Muscle of leg (tissue), 11 donors: ENCODE data around the gene KLHDC9. TPM values are rescaled to one million over a fixed set of nuclear protein-coding genes. Genes with fewer than 3 reads are reported as not detected.

Experiments used
- DNase-seq: peaks from one replicate; pipeline ENCODE4 v3.0.0; 2013
- H3K27ac ChIP-seq: one replicate; pipeline ENCODE4 v1.5.1; 2013; ENCODE audit warnings: mild to moderate bottlenecking, low read length, control low read depth
- H3K27me3 ChIP-seq: one replicate; pipeline ENCODE4 v1.6.1; 2013; ENCODE audit warnings: low read length; ENCODE audit not compliant: control insufficient read depth, insufficient read depth
- H3K36me3 ChIP-seq: one replicate; pipeline ENCODE4 v1.6.1; 2013; ENCODE audit warnings: low read length; ENCODE audit not compliant: control insufficient read depth, insufficient read depth
- H3K4me1 ChIP-seq: one replicate; pipeline ENCODE4 v1.6.1; 2013; ENCODE audit warnings: low read length; ENCODE audit not compliant: control insufficient read depth, insufficient read depth
- H3K4me3 ChIP-seq: one replicate; pipeline ENCODE4 v1.5.1; 2013; ENCODE audit warnings: low read length, control low read depth
- H3K9me3 ChIP-seq: replicated peaks from 2 replicates; pipeline ENCODE4 v1.6.1; 2013; ENCODE audit warnings: low read depth, low read length; ENCODE audit not compliant: control insufficient read depth
- WGBS: methylation state at CpG from one replicate; pipeline ENCODE4 v1.1.5; 2013; ENCODE audit warnings: missing lambda C conversion rate; ENCODE audit not compliant: insufficient coverage; 5-methylcytosine and 5-hydroxymethylcytosine counted together
- polyA plus RNA-seq, 8 donors: library from polyadenylated mRNA; unstranded; fragments of 120-200 nt; gene quantifications; one replicate each; pipeline versions ENCODE4 v1.2.1 to v1.2.3, GENCODE V29; 2013; ENCODE audit warnings: inconsistent platforms in 1 of 8, low replicate concordance in 1 of 8; ENCODE audit not compliant: insufficient read length in 8 of 8, insufficient read depth in 1 of 8
- total RNA-seq: library from RNA; stranded (reverse); fragments of 120-200 nt; gene quantifications from one replicate; pipeline ENCODE4 v1.2.4, GENCODE V29; 2013

KLHDC9 gene
- total and polyA plus RNA-seq, 9 donors = 0.23 to 1.5 (median 0.65) TPM

DNA sequence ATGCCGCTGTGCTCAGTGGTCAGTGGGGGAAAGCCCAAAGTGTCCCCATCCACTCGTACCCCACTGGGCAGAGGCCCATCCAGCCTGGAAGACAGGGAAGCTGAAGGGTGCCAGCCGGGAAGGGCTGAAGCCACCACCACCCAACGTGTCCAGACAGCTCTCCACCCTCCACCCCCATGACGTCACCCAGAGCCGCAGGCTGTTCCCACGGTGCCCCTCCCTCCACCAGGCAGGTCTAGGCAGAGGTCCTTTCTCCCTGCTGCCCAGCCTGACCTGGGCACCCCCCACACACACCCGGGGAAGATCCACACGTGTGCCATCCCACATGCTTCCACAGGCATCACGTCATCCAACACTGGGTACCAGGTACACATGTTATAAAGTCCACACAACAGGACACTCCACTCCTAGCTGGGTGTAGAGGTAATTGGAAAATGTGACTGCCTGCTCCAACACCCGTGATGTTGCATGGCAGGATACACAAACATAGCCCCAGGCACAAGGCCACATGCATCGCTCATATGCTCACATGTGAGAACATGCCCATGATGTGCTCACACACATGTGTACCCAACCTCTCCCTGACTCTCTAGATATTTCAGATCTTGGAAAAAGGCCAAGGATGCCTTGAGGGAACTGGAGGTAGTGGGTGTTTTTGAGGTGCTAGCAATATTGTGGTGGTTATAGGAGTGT lies 23.3 kb upstream of the KLHDC9 start:
- no peaks in the 10 kb centered on the region for H3K4me1 ChIP-seq
- no peak for DNase-seq
- 70% methylated on average over 7 of the region's 12 CpGs for whole genome bisulfite sequencing

DNA sequence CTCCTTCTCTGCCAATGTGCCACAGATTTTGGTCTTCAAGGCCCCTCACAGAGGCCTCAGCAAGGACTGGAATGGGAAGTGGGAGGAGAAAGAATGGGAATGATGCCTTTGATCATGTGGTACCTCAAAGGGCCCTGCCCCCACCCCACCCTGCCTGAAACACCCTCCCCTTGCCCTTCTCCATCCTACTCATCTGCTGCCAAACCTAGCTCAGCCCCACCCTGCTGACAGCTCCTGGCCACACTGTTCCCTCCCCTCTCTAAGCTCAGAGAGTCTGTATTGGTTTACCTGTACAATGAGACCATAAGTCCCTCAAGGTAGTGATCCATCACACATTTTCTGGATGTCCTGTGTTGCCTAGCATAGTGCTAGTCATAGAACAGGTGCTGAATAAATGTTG lies 21.8 kb upstream of the KLHDC9 start:
- Histone ChIP-seq H3K27me3 (peaks cover 14% of the 10 kb centered on the region), H3K9me3 (no peaks in the 10 kb centered on the region), H3K4me3 (no peak overlapping the region), H3K4me1 (no peaks in the 10 kb centered on the region), H3K36me3 (no peaks in the 10 kb centered on the region), H3K27ac (no peak overlapping the region)
- DNase-seq = no peak

More for the DNA sequence above, 23.3 kb upstream of the KLHDC9 start:
- Histone ChIP-seq H3K36me3 (no peaks in the 10 kb centered on the region), H3K27me3 (peaks cover 10% of the 10 kb centered on the region), H3K4me3 (no peak overlapping the region), H3K27ac (no peak overlapping the region), H3K9me3 (no peaks in the 10 kb centered on the region)

DNA sequence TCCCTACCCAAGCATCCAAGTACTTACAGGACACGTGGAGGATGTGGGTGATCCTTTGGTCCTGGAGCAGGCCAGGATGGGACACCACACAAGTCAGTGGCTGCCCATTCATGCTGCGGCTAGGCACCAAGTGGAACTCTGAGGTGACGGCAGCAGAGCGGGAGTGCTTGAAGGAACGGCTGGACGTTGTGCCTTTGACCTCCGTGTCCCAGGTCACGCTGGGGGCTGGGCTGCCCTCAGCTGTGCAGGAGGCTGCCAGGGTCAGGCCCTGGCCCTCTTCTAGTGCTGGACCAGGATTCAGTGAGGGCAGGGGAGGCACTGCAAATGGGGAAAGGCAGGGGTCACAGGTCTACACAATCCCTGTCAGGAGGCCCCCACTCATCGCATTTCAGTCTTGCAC lies 20.7 kb upstream of the KLHDC9 start:
- 58% methylated on average over 8 of the region's 9 CpGs for WGBS
- Histone ChIP-seq H3K27me3 (peaks cover 14% of the 10 kb centered on the region), H3K36me3 (no peaks in the 10 kb centered on the region), H3K4me1 (no peaks in the 10 kb centered on the region), H3K4me3 (no peak overlapping the region), H3K27ac (no peak overlapping the region), H3K9me3 (no peaks in the 10 kb centered on the region)
- no peak for DNase-seq

DNA sequence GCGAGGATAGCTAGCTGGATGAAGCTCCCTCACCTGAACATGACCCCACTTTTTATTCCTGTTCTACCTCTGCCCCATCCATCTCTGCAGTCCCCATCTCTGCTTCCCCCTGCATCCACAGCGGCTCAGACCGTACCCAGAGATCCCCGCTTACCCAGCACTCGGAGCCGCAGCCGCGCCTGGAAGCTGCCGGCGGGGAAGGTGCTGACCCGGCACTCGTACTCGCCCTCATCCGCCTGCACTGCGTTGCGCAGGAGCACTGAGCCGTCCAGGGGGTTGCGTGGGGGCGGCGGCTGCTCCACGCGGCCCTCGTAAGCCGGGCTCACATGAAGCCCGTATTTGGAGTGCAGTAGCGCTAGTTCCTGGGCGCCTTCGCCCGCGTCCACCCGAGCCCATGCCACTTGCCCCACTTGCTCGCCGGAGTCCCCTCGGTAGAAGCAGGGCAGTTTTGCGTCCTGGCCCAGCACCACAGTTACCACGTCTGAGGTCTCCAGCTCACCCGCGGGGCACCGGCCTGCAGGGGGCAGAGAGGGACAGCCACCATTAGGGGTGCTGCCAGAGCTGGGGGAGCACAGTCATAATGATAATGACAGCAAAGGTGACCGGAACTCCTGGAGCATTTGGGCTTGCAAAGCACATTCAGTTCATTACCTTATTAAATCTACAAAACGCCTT lies 18.6 kb upstream of the KLHDC9 start:
- Histone ChIP-seq H3K27ac (no peak overlapping the region), H3K27me3 (peaks cover 14% of the 10 kb centered on the region), H3K4me1 (no peaks in the 10 kb centered on the region), H3K4me3 (no peak overlapping the region), H3K36me3 (no peaks in the 10 kb centered on the region), H3K9me3 (no peaks in the 10 kb centered on the region)
- DNase-seq = no peak
- WGBS = 45% methylated on average over 38 of the region's 41 CpGs

- Histone ChIP-seq H3K4me1 (no peaks in the 10 kb centered on the region), H3K36me3 (no peaks in the 10 kb centered on the region), H3K9me3 (no peaks in the 10 kb centered on the region), H3K4me3 (no peak overlapping the region), H3K27ac (no peak overlapping the region), H3K27me3 (peaks cover 14% of the 10 kb centered on the region)
- WGBS = 77% methylated on average over 3 of the region's 5 CpGs
- DNase-seq = no peak
Measured at GRCh38 chr1:161080441-161081405, 17.4 kb upstream of the KLHDC9 start.

DNA sequence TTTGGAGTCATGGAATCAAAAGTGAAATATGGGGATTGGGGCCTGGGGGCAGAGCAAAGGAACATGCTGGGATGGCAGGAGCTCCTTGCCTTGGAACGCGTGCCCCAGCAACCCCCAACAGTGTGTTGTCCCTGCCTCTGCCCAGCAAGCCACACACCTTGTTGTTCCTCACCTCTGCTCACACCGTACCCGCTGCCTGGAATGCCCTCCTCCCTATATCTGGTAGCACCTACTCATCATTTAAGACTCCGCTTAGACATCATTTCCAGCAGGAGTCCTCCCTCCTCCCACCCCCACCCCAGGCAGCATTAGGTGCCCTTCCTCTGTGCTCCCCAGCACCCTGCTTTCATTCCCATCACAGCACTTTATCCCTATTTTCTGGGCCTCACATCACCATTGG lies 16.6 kb upstream of the KLHDC9 start:
- DNase-seq = no peak
- 83% methylated on average over 5 of the region's 5 CpGs for WGBS
- Histone ChIP-seq H3K9me3 (no peaks in the 10 kb centered on the region), H3K27me3 (peaks cover 14% of the 10 kb centered on the region), H3K4me3 (no peak overlapping the region), H3K4me1 (no peaks in the 10 kb centered on the region), H3K27ac (no peak overlapping the region), H3K36me3 (no peaks in the 10 kb centered on the region)

- H3K27me3 ChIP-seq = peaks cover 14% of the 10 kb centered on the region
- H3K4me3 ChIP-seq = no peak overlapping the region
- WGBS = no CpG with 5 or more reads among the region's 2 CpGs
- DNase-seq = no peak
- H3K36me3 ChIP-seq = no peaks in the 10 kb centered on the region
- no peaks in the 10 kb centered on the region for H3K9me3 ChIP-seq
- H3K27ac ChIP-seq = no peak overlapping the region
- H3K4me1 ChIP-seq = no peaks in the 10 kb centered on the region
Measured at GRCh38 chr1:161082483-161082882, 15.7 kb upstream of the KLHDC9 start.

- no peak overlapping the region for H3K27ac ChIP-seq
Measured at GRCh38 chr1:161082996-161083747, 15.0 kb upstream of the KLHDC9 start.

DNA sequence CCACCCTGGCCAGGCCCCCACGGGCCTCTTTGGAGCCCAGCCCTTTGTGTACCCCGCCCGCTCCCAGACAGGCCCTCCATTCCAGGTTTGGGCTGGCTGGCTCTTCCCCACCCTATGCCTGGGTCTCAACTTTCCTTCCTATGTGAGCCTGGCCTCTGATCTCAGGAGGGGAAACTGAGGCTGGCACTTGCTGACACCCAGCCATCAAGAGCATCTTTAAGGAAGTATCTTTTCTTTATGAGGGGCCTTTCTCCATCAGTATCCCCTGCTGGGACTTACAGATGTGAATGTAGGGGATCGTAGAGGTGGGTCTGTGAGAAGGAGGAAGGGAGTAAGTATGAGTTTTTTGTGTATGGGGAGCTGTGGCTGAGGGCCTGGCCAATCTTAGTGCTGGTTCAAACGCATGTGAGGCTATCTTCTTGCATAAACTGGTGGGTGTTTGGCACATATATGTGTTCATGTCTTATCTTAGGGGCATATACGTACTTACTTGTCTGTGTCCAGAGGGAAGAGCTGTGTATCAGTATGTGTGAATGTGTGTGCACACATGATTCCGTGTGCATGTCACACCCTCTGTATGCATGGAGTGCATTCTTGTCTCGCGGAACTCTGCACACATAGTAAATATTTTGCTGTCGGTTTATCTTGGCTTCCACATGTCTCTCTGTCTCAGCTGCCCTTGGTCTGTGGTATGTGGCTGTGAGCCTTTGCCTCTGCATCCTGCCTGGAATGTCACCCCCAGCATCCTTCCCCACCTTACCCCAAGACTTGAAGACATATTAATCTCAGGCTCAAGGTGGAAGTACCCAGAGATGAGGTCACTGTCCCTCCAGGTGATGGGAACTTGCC lies 14.2 kb upstream of the KLHDC9 start:
- WGBS = 65% methylated on average over 3 of the region's 10 CpGs
- Histone ChIP-seq H3K27ac (no peak overlapping the region), H3K9me3 (no peaks in the 10 kb centered on the region), H3K4me3 (no peak overlapping the region), H3K4me1 (no peaks in the 10 kb centered on the region), H3K36me3 (no peaks in the 10 kb centered on the region), H3K27me3 (peaks cover 13% of the 10 kb centered on the region)
- no peak for DNase-seq

More at GRCh38 chr1:161082996-161083747, 15.0 kb upstream of the KLHDC9 start:
- H3K4me1 ChIP-seq = no peaks in the 10 kb centered on the region
- 65% methylated on average over 6 of the region's 8 CpGs for WGBS
- no peak overlapping the region for H3K4me3 ChIP-seq
- H3K9me3 ChIP-seq = no peaks in the 10 kb centered on the region
- H3K36me3 ChIP-seq = no peaks in the 10 kb centered on the region
- peaks cover 13% of the 10 kb centered on the region for H3K27me3 ChIP-seq
- no peak for DNase-seq
